HFFc6 (cell line): ENCODE results near the gene SLC8A1. TPM values are rescaled to one million over a fixed set of nuclear protein-coding genes. Genes with fewer than 3 reads are reported as not detected.

Experiments used
- DNase-seq: peaks from one replicate; pipeline ENCODE4 v3.0.0-alpha.2; 2018
- H3K27ac Mint-ChIP-seq: 2 replicates; pipeline ENCODE4 v1.8.0; 2020; ENCODE audit warnings: mild to moderate bottlenecking, mixed read lengths
- H3K27me3 Mint-ChIP-seq: 2 replicates; pipeline ENCODE4 v1.8.0; 2021; ENCODE audit warnings: mild to moderate bottlenecking, moderate library complexity, mixed read lengths; ENCODE audit not compliant: insufficient read depth
- H3K36me3 Mint-ChIP-seq: 2 replicates; pipeline ENCODE4 v1.8.0; 2021; ENCODE audit warnings: low read depth, mixed read lengths
- H3K4me1 Mint-ChIP-seq: 2 replicates; pipeline ENCODE4 v1.8.0; 2020; ENCODE audit warnings: low read depth, mixed read lengths
- H3K4me3 Mint-ChIP-seq: 2 replicates; pipeline ENCODE4 v1.8.0; 2020; ENCODE audit warnings: mild to moderate bottlenecking, moderate library complexity, mixed read lengths
- H3K9me3 Mint-ChIP-seq: 2 replicates; pipeline ENCODE4 v1.8.0; 2020; ENCODE audit warnings: mild to moderate bottlenecking, mixed read lengths
- CTCF ChIP-seq: fragments of 200-600 bp; sonication (generic); IDR thresholded peaks from 2 replicates; pipeline ENCODE4 v1.5.0; 2021; ENCODE audit warnings: antibody characterized with exemption, mild to moderate bottlenecking
- total RNA-seq, 6 experiments: library from RNA; stranded (reverse); fragmentation: NEBNext Ultra II Directional; extraction: Animal tissue kit (Norgen Biotek cat#: 25700); gene quantifications; 2 replicates in 1 of 6; 3 replicates in 5 of 6; pipeline ENCODE4 v1.2.3, GENCODE V29; 2021

SLC8A1 gene
- total RNA-seq, 6 experiments from 2014 or later: 71.5 to 96.9 (median 92.2) TPM

GRCh38 chr2:40452786-40453185, 896 bp upstream of the SLC8A1 start:
- H3K27me3 Mint-ChIP-seq: no peaks in the 10 kb centered on the region
- H3K4me1 Mint-ChIP-seq: peaks cover 58% of the 10 kb centered on the region
- peak overlapping the region; percentile 89 for H3K4me3 Mint-ChIP-seq
- H3K27ac Mint-ChIP-seq: peak overlapping the region; percentile 84
- H3K9me3 Mint-ChIP-seq: no peaks in the 10 kb centered on the region
- peaks cover 6% of the 10 kb centered on the region; the same call in 1 of the 2 replicates for H3K36me3 Mint-ChIP-seq
- TF ChIP-seq CTCF: no peak
- no peak for DNase-seq

GRCh38 chr2:40450796-40451430, 977 bp downstream of the SLC8A1 start:
- Mint-ChIP-seq H3K9me3 (no peaks in the 10 kb centered on the region), H3K27ac (peak overlapping the region; percentile 90), H3K27me3 (no peaks in the 10 kb centered on the region), H3K4me3 (peak overlapping the region; percentile 92), H3K36me3 (peaks cover 14% of the 10 kb centered on the region), H3K4me1 (peaks cover 60% of the 10 kb centered on the region)
- TF ChIP-seq CTCF: no peak; the same call in 1 of the 2 replicates
- DNase-seq: peak; percentile 86

- peaks cover 59% of the 10 kb centered on the region for H3K4me1 Mint-ChIP-seq
- DNase-seq: peak; percentile 54
- no peaks in the 10 kb centered on the region for H3K9me3 Mint-ChIP-seq
- no peaks in the 10 kb centered on the region for H3K27me3 Mint-ChIP-seq
- TF ChIP-seq CTCF: no peak; the same call in 1 of the 2 replicates
- peak overlapping the region; percentile 90 for H3K27ac Mint-ChIP-seq
- H3K4me3 Mint-ChIP-seq: peak overlapping the region; percentile 92
- H3K36me3 Mint-ChIP-seq: peaks cover 20% of the 10 kb centered on the region
Measured at GRCh38 chr2:40450066-40450795, 1.7 kb downstream of the SLC8A1 start.

GRCh38 chr2:40448476-40449079, 3.3 kb downstream of the SLC8A1 start:
- TF ChIP-seq CTCF: peak; percentile 85
- Mint-ChIP-seq H3K36me3 (peaks cover 23% of the 10 kb centered on the region), H3K27ac (peak overlapping the region; percentile 90), H3K4me1 (peaks cover 52% of the 10 kb centered on the region), H3K27me3 (no peaks in the 10 kb centered on the region), H3K4me3 (peak overlapping the region; percentile 92), H3K9me3 (no peaks in the 10 kb centered on the region)
- peak; percentile 46 for DNase-seq

- peaks cover 34% of the 10 kb centered on the region for H3K36me3 Mint-ChIP-seq
- H3K27ac Mint-ChIP-seq: no peak overlapping the region
- H3K27me3 Mint-ChIP-seq: peaks cover 1% of the 10 kb centered on the region; the same call in 1 of the 2 replicates
- H3K4me3 Mint-ChIP-seq: no peak overlapping the region
- no peak for TF ChIP-seq CTCF
- no peaks in the 10 kb centered on the region for H3K9me3 Mint-ChIP-seq
- peaks cover 56% of the 10 kb centered on the region for H3K4me1 Mint-ChIP-seq
- no peak for DNase-seq
Measured at GRCh38 chr2:40445467-40445866, 6.4 kb downstream of the SLC8A1 start.
